HepG2 (cell line): ENCODE data around the gene AMZ1. TPM values are rescaled to one million over a fixed set of nuclear protein-coding genes. Genes with fewer than 3 reads are reported as not detected.
A peak's percentile ranks its signal among the peaks of the same experiment; 100 is the strongest.

Source experiments
- ADNP ChIP-seq: sonication (generic); formaldehyde crosslinking; IDR thresholded peaks from 2 replicates; pipeline ENCODE4 v1.4.0; 2020; ENCODE audit warnings: missing genetic modification reagents
- FOXA1 ChIP-seq, 2 experiments: fragments of 450-650 bp in 1 of 2; sonication (generic) in 1 of 2; formaldehyde crosslinking in 1 of 2; IDR thresholded peaks; 2 replicates each; pipeline versions ENCODE4 v1.4.0 to v1.6.1; 2016 to 2020; ENCODE audit warnings: missing genetic modification reagents in 1 of 2
- MED13 ChIP-seq: sonication (generic); formaldehyde crosslinking; IDR thresholded peaks from 2 replicates; pipeline ENCODE4 v1.5.0; 2020; ENCODE audit warnings: missing genetic modification reagents
- SMC3 ChIP-seq: IDR thresholded peaks from 2 replicates; pipeline ENCODE4 v1.6.1; 2011; ENCODE audit warnings: low read length, improper control_type of control experiment
- ZFP36 ChIP-seq: fragments of 150-350 bp; IDR thresholded peaks from 2 replicates; pipeline ENCODE4 v1.6.1; 2018; ENCODE audit warnings: borderline replicate concordance, low read length, low read depth; ENCODE audit not compliant: partially characterized antibody
- ZNF101 ChIP-seq: sonication (generic); formaldehyde crosslinking; IDR thresholded peaks from 2 replicates; pipeline ENCODE4 v1.4.0; 2020; ENCODE audit warnings: mild to moderate bottlenecking, low read depth, missing genetic modification reagents, borderline replicate concordance
- ZNF251 ChIP-seq: sonication (generic); formaldehyde crosslinking; IDR thresholded peaks from 2 replicates; pipeline ENCODE4 v1.9.0; 2021; ENCODE audit warnings: mild to moderate bottlenecking, missing genetic modification reagents
- ZNF768 ChIP-seq: sonication (generic); formaldehyde crosslinking; IDR thresholded peaks from 2 replicates; pipeline ENCODE4 v1.4.0; 2020; ENCODE audit warnings: missing genetic modification reagents
- polyA plus RNA-seq, 8 experiments: library from polyadenylated mRNA; depleted of rRNA in 3 of 8; stranded (reverse) in 7 of 8; unstranded in 1 of 8; fragments of >200 nt; fragmentation: Illumina TruSeq in 4 of 8; extraction: Trizol in 4 of 8; gene quantifications; 2 replicates each; pipeline versions ENCODE4 v1.2.1 to v1.2.3, GENCODE V29; 2011 to 2016; ENCODE audit warnings: low read depth in 4 of 8, missing spikeins in 1 of 8, mixed read lengths in 1 of 8; ENCODE audit not compliant: insufficient read depth in 1 of 8
- total RNA-seq, 5 experiments: library from RNA; depleted of rRNA; stranded (reverse); fragments of >200 nt; fragmentation: Illumina TruSeq; extraction: Trizol; gene quantifications; 2 replicates each; pipeline ENCODE4 v1.2.3, GENCODE V29; 2016; ENCODE audit warnings: low read depth in 1 of 5
- TF ChIP-seq, protein P1 (sequence below): IDR thresholded peaks from 2 replicates; pipeline ENCODE4 v1.6.1; 2016; ENCODE audit warnings: missing biosample characterization, missing genetic modification reagents, low read depth
- TF ChIP-seq, protein P2 (sequence below): sonication (generic); formaldehyde crosslinking; IDR thresholded peaks from 2 replicates; pipeline ENCODE4 v1.4.0; 2020; ENCODE audit warnings: missing genetic modification reagents
- TF ChIP-seq, protein P3 (sequence below): sonication (generic); formaldehyde crosslinking; IDR thresholded peaks from 2 replicates; pipeline ENCODE4 v1.4.0; 2020; ENCODE audit warnings: missing genetic modification reagents
- TF ChIP-seq, protein P4 (sequence below): sonication (generic); formaldehyde crosslinking; IDR thresholded peaks from 2 replicates; pipeline ENCODE4 v1.8.1; 2023; ENCODE audit warnings: mild to moderate bottlenecking, inconsistent platforms, moderate library complexity, missing genetic modification reagents, borderline replicate concordance
- TF ChIP-seq, protein P5 (sequence below): sonication (generic); formaldehyde crosslinking; IDR thresholded peaks from 2 replicates; pipeline ENCODE4 v1.5.0; 2020; ENCODE audit warnings: mild to moderate bottlenecking, missing genetic modification reagents, moderate library complexity
- TF ChIP-seq, protein P6 (sequence below): sonication (generic); formaldehyde crosslinking; IDR thresholded peaks from 2 replicates; pipeline ENCODE4 v1.5.0; 2020; ENCODE audit warnings: missing genetic modification reagents
- TF ChIP-seq, protein P7 (sequence below): sonication (generic); formaldehyde crosslinking; IDR thresholded peaks from 2 replicates; pipeline ENCODE4 v1.8.1; 2023; ENCODE audit warnings: missing genetic modification reagents, inconsistent platforms, borderline replicate concordance

The AMZ1 gene
- total and polyA plus RNA-seq, 2 of the 13 experiments (the other 11 are each of a cell fraction or from before 2014, with no cell fraction given) = 0.03 TPM; not detected in 1

DNA sequence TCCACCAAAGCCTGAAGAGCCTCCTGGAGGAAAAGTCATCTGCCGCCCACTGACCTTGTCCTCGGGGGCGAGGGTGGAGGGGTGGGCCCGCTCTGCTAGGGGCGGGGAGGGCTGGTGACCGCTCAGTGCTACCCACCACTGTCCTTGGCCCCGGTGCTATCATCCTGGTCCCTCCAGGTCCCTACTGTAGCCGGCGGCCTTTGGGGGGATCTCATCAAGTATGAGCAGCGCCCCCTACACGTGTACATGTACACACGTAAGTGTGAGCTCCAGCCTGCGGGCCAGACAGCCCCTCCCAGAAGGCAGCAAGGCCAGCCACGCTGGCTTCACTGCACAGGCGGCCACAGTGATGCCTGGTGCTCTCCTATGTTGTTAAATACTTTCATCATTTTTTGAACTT, 36.7 kb upstream of the AMZ1 start (continued):
- TF ChIP-seq, protein P1, sequence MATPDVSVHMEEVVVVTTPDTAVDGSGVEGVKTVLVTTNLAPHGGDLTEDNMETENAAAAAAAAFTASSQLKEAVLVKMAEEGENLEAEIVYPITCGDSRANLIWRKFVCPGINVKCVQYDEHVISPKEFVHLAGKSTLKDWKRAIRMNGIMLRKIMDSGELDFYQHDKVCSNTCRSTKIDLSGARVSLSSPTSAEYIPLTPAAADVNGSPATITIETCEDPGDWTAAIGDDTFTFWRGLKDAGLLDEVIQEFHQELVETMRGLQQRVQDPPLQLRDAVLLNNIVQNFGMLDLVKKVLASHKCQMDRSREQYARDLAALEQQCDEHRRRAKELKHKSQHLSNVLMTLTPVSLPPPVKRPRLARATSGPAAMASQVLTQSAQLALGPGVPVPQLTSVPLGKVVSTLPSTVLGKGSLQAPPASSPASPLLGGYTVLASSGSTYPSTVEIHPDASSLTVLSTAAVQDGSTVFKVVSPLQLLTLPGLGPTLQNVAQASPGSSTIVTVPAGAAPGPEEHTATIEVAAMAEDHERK (CRISPR knock-in tag) = no peak
- TF ChIP-seq, protein P2, sequence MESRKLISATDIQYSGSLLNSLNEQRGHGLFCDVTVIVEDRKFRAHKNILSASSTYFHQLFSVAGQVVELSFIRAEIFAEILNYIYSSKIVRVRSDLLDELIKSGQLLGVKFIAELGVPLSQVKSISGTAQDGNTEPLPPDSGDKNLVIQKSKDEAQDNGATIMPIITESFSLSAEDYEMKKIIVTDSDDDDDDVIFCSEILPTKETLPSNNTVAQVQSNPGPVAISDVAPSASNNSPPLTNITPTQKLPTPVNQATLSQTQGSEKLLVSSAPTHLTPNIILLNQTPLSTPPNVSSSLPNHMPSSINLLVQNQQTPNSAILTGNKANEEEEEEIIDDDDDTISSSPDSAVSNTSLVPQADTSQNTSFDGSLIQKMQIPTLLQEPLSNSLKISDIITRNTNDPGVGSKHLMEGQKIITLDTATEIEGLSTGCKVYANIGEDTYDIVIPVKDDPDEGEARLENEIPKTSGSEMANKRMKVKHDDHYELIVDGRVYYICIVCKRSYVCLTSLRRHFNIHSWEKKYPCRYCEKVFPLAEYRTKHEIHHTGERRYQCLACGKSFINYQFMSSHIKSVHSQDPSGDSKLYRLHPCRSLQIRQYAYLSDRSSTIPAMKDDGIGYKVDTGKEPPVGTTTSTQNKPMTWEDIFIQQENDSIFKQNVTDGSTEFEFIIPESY (CRISPR knock-in tag) = peak; percentile 81
- TF ChIP-seq ZNF101 (no peak), ZNF251 (no peak), SMC3 (peak; percentile 35; the same call in 1 of the 2 replicates), ZNF768 (CRISPR knock-in tag) (no peak), ZFP36 (no peak), ADNP (CRISPR knock-in tag) (no peak), FOXA1 (IDR thresholded peaks at IDR 0.05) (no peak), FOXA1 (CRISPR knock-in tag; IDR thresholded peaks at IDR 0.05) (peak; percentile 57), MED13 (no peak)
- TF ChIP-seq, protein P3, sequence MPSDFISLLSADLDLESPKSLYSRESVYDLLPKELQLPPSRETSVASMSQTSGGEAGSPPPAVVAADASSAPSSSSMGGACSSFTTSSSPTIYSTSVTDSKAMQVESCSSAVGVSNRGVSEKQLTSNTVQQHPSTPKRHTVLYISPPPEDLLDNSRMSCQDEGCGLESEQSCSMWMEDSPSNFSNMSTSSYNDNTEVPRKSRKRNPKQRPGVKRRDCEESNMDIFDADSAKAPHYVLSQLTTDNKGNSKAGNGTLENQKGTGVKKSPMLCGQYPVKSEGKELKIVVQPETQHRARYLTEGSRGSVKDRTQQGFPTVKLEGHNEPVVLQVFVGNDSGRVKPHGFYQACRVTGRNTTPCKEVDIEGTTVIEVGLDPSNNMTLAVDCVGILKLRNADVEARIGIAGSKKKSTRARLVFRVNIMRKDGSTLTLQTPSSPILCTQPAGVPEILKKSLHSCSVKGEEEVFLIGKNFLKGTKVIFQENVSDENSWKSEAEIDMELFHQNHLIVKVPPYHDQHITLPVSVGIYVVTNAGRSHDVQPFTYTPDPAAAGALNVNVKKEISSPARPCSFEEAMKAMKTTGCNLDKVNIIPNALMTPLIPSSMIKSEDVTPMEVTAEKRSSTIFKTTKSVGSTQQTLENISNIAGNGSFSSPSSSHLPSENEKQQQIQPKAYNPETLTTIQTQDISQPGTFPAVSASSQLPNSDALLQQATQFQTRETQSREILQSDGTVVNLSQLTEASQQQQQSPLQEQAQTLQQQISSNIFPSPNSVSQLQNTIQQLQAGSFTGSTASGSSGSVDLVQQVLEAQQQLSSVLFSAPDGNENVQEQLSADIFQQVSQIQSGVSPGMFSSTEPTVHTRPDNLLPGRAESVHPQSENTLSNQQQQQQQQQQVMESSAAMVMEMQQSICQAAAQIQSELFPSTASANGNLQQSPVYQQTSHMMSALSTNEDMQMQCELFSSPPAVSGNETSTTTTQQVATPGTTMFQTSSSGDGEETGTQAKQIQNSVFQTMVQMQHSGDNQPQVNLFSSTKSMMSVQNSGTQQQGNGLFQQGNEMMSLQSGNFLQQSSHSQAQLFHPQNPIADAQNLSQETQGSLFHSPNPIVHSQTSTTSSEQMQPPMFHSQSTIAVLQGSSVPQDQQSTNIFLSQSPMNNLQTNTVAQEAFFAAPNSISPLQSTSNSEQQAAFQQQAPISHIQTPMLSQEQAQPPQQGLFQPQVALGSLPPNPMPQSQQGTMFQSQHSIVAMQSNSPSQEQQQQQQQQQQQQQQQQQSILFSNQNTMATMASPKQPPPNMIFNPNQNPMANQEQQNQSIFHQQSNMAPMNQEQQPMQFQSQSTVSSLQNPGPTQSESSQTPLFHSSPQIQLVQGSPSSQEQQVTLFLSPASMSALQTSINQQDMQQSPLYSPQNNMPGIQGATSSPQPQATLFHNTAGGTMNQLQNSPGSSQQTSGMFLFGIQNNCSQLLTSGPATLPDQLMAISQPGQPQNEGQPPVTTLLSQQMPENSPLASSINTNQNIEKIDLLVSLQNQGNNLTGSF (CRISPR knock-in tag) = no peak
- TF ChIP-seq, protein P4, sequence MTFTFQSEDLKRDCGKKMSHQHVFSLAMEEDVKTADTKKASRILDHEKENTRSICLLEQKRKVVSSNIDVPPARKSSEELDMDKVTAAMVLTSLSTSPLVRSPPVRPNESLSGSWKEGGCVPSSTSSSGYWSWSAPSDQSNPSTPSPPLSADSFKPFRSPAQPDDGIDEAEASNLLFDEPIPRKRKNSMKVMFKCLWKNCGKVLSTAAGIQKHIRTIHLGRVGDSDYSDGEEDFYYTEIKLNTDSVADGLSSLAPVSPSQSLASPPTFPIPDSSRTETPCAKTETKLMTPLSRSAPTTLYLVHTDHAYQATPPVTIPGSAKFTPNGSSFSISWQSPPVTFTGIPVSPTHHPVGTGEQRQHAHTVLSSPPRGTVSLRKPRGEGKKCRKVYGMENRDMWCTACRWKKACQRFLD (CRISPR knock-in tag) = no peak
- TF ChIP-seq, protein P5, sequence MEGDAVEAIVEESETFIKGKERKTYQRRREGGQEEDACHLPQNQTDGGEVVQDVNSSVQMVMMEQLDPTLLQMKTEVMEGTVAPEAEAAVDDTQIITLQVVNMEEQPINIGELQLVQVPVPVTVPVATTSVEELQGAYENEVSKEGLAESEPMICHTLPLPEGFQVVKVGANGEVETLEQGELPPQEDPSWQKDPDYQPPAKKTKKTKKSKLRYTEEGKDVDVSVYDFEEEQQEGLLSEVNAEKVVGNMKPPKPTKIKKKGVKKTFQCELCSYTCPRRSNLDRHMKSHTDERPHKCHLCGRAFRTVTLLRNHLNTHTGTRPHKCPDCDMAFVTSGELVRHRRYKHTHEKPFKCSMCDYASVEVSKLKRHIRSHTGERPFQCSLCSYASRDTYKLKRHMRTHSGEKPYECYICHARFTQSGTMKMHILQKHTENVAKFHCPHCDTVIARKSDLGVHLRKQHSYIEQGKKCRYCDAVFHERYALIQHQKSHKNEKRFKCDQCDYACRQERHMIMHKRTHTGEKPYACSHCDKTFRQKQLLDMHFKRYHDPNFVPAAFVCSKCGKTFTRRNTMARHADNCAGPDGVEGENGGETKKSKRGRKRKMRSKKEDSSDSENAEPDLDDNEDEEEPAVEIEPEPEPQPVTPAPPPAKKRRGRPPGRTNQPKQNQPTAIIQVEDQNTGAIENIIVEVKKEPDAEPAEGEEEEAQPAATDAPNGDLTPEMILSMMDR = peak; percentile 69
- TF ChIP-seq, protein P6, sequence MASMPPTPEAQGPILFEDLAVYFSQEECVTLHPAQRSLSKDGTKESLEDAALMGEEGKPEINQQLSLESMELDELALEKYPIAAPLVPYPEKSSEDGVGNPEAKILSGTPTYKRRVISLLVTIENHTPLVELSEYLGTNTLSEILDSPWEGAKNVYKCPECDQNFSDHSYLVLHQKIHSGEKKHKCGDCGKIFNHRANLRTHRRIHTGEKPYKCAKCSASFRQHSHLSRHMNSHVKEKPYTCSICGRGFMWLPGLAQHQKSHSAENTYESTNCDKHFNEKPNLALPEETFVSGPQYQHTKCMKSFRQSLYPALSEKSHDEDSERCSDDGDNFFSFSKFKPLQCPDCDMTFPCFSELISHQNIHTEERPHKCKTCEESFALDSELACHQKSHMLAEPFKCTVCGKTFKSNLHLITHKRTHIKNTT (CRISPR knock-in tag) = no peak
- TF ChIP-seq, protein P7, sequence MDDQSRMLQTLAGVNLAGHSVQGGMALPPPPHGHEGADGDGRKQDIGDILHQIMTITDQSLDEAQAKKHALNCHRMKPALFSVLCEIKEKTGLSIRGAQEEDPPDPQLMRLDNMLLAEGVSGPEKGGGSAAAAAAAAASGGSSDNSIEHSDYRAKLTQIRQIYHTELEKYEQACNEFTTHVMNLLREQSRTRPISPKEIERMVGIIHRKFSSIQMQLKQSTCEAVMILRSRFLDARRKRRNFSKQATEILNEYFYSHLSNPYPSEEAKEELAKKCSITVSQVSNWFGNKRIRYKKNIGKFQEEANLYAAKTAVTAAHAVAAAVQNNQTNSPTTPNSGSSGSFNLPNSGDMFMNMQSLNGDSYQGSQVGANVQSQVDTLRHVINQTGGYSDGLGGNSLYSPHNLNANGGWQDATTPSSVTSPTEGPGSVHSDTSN = no peak
